T-helper 22 cell (primary cell): ENCODE data around the gene EDC3.
"Not testable (repeated sequence)": the region's sequence is repeated elsewhere in the genome, so short reads cannot be mapped to it uniquely, and the experiment has no call there.

Experiments used
- DNase-seq: peaks from one replicate; pipeline ENCODE4 v3.0.0-alpha.2; 2020; ENCODE audit warnings: low read depth

The EDC3 gene, protein sequence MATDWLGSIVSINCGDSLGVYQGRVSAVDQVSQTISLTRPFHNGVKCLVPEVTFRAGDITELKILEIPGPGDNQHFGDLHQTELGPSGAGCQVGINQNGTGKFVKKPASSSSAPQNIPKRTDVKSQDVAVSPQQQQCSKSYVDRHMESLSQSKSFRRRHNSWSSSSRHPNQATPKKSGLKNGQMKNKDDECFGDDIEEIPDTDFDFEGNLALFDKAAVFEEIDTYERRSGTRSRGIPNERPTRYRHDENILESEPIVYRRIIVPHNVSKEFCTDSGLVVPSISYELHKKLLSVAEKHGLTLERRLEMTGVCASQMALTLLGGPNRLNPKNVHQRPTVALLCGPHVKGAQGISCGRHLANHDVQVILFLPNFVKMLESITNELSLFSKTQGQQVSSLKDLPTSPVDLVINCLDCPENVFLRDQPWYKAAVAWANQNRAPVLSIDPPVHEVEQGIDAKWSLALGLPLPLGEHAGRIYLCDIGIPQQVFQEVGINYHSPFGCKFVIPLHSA

DNA sequence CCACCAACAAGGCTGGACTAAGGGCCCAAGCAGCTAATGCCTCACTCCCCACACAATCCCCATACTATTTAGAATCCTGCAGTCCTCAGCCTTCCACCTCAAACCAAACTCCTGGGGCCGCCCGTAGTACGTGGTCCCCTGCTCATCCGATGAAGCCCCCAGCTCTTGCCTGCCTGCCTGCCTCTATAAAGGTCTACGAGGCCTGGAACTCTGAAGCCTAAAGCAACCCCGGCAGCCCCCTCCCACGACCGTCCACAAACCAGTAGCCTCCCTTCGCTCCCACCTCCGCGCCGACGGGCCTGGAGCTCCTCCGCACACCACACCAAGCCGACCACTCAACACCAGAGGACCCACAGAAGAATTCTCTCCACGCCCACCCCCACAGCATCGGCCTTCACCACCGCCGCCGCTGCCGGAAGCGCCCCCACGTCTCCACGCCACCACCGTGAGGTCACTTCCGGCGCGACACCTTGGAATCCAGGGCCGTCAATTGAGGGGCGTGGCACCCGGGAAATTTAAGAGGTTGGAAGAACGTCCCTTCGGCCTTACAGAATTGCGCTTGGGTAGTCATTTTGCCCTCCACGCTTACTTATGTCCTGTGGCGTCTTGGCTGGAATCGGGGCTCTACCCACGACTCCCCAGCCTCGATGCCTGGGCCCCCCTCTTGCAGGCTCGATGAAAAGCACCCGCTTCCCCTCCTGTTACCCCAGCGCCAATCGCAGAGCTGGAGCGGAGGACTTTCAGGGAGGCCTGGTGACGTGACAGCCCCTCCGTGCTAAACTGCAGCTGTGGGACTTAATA is at the start of gene EDC3:
Gene EDC3, minus strand, starts transcription at position 428 of the 801 bp plus-strand sequence. CDS start 20,900 bp downstream, outside the sequence.
- DNase-seq = peak; percentile 74

DNA sequence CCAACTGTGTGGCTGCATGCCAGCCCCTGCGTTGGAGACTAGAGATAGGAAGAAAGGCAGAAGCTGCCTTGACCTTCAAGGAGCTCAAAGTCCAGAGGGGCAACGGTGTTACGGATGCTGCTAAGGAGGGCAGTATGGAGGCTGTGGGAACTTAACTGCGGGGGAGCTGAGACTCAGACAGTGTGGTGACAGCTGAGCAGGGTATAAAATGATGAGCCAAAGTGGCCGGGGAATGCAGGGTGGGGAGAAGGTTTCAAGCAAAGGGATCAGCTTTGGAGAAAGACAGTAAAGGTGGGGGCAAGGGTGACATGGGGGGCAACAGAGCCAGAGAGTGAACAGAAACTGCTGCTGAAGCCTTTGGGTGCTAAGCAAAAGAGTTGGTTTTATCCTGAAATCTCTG is 46.6 kb upstream of the EDC3 start:
- DNase-seq = no peak

DNA sequence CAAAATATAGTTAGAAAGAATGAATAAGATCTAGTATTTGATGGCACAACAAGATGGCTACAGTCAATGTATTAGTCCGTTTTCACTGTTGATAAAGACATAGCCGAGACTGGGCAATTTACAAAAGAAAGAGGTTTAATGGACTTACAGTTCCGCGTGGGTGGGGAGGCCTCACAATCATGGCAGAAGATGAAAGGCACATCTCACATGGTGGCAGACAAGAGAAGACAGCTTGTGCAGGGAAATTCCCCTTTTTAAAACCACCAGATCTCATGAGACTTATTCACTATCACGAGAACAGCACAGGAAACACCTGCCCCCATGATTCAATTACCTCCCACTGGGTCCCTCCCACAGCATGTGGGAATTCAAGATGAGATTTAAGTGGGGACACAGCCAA is 42.4 kb upstream of the EDC3 start:
- DNase-seq = not testable (repeated sequence)

DNA sequence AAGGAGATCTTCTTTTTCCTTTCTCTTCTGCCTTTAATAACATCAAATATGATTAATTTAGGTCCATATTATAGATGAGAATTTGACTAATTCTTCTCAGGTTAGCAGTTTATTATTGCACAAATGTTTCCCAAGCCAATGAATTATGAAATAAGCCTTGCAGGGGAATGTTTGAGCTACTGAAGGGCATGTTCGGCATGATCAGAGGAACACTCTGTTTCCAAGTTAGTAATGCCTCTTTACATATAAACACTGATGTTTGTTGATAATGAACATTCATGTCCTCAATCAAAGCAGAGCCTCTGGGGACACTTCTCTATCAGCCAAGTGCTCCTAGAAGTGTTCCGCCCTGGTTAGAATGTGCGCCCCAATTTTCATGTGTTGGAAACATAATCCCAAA is 39.5 kb upstream of the EDC3 start:
- no peak for DNase-seq

DNA sequence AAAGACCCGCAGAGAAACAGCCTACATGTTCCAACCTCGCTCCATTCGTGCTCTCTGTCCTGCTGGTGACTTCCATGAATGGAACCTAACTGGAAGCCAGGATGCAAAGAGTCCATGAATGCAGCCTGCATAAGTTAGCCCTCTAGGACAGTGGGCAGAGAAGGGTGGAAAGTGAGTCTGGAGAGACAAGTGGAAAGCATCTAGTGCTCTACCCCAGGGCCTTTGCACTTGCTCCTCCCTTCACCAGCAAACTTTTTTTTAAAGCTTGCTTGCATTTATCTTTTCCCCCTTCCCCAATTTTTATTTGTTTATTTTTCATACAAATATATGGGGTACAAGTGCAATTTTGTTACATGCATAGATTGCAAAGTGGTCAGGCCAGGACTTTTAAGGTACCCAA is 37.4 kb upstream of the EDC3 start:
- DNase-seq = no peak

DNA sequence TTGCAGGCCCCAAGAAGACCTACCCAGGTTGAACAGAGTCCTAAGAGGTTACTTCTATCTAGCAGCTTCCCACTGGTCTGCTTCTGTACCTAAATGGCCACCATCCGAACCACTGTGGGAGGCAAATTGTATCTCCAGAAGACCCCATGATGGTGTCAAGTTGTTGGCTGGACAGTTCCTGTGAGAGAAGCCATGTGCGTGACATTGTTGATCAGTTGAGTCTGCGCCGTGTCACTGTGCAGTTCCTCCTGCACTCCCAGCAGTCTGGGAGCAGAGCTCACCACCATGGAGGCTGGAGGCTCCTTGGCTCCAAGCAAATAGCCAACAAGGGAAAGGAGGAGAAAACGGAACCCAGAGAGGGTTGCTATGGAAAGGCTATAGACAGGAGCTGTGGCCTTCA is 37.0 kb upstream of the EDC3 start:
- no peak for DNase-seq

DNA sequence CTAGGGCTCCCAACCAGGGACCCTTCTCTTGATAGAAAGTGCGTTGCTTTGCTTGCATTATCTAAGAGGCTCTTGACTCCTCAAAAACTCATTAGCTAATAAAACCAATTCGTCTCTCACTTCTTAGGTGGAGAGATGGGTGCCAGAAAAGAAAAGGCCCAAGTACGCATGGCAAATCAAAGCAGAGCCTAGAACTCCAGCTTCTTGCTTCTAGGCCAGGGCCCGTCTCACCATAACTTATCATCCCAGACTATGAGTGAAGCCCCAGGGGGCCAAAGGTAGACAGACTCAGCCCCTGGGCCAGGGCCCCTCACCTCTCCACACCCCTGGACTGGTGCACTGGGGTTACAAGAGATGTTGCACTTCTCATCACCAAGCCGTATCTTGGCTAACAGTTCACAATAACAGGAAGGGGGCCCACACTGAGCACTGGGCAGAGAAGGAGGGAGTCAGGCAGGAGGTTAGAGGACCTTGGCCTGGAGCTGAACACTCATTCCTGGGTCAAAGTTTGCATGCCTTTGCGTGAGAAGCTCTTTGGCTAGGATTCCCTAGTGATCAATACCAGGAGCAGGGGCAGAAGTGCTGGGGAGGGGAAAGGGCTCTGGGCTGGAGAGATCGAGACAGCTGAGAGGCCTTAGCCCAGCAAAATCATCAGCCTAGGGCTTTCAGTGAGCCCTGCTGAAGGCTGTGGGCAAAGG is 34.9 kb upstream of the EDC3 start:
- DNase-seq = no peak

DNA sequence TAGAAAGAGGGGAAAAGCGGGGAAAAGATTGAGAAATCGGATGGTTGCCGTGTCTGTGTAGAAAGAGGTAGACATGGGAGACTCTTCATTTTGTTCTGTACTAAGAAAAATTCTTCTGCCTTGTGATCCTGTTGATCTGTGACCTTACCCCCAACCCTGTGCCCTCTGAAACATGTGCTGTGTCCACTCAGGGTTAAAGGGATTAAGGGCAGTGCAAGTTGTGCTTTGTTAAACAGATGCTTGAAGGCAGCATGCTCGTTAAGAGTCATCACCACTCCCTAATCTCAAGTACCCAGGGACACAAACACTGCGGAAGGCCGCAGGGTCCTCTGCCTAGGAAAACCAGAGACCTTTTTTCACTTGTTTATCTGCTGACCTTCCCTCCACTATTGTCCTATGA is 33.5 kb upstream of the EDC3 start:
- DNase-seq = not testable (repeated sequence)

DNA sequence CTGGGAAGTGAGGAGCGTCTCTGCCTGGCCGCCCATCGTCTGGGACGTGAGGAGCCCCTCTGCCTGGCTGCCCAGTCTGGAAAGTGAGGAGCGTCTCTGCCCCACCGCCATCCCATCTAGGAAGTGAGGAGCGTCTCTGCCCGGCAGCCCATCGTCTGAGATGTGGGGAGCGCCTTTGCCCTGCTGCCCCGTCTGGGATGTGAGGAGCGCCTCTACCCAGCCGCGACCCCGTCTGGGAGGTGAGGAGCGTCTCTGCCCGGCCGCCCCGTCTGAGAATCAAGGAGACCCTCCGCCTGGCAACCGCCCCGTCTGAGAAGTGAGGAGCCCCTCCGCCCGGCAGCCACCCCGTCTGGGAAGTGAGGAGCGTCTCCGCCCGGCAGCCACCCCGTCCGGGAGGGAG is 32.9 kb upstream of the EDC3 start:
- not testable (repeated sequence) for DNase-seq

DNA sequence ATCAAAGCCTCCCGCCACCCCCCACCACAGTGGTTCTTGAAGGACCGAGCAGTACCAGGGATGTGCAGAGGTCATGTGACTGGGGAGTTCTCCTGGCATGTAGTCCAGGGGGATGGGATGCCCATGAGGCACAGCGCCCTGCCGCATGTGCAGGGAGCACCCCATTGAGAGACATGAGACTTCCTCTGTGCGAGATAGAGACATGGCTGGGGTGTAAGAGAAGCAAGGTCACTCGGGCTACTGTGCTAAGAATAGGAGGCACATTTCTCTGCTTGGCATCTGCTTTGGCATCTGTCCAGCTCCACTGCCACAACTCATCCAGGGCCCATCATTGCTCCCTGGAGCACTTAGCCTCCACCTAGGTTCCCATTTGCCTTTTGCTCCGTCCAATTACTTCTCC is 31.9 kb upstream of the EDC3 start:
- no peak for DNase-seq

DNA sequence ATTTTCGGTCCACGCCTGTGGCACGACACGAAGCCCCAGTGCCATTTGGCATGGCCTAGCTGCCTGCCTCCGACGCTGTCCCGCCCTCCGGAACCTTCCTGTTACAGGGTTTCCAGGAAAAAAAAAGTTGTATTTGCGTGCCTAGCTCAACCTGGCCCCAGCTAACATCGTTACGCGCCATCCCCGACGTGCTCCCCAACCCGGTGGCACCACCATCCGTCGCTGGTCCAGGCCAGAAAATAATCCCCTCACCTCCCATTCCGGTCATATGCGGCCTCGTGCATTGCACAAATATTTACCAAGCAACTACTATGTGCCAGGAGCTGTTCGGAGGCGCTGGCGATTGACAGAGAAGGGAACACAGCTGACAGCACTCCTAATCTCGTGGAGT is 30.9 kb upstream of the EDC3 start:
- DNase-seq = no peak

DNA sequence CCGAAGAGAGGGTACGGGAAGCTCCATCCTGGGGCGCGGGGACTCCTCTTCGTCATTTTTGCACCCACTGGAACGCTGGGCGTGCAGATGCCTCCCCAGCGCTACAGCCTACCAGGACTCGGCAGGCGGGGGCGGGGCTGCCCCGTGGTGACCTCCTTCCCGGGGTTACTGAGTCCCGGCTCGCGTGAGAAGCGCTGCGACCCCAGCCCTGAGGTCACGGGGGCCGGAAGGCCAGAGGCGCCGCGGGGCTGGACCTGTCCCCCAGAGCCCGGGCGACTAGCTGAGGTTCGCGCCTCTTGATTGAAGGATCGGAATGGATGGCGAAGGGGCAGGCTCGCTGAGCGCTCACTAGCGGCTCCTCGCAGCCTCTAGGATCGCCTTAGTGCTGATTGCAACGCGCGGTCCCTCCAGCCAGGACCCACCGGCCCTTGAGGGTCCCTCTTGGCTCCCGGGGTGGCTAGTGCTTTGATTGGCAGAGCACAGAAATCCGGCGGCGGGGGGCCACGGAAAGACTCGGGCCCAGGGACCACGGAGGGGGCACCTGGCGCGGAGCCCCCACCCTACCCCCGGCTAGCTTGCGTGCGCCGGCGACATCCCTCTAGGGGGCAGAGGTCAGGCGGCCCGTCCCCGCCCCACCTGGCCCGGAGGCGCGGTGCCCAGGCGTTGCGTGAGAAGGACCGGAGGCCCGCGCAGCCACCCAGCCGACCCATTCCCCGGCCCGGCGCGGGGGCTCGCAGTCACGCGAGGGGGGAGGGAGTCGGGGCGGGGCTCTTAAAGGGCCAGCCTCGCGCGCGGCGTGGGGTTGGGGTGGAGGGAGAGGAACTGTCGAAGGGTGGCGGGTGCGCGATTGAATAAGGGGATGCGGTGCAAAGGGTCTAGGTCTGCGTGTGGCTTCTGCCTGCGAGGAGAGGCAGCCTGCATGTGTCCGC is 30.3 kb upstream of the EDC3 start:
- DNase-seq = peak; percentile 20

DNA sequence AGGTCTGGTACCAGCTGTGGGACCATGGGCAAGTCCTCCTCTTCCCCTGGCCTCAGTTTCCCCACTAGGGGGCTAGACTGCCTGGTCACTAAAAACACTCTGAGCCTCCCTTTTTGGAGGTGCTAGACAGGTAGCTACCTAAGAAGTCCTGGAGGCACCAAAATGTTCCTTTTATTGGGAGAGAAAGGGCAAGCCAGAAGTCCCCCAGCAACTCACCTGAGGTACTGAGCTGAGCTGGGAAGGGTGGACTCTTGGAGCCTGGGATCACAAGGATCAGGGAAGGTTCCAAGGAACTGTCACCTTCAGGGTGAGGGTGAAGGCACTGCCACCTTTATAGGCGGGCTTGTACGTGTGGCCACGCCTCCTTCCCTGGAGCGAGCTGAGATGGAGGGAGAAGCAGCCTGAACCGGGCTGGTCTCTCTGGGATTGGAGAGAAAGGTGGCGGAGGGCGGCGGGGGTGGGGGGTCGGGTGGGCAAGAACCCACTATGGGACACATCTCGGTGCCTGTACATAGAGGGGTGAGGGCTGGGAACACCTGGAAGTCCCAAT is 29.5 kb upstream of the EDC3 start, which contains the start of gene CYP1A1:
Gene CYP1A1, minus strand, starts transcription at position 304 of the 550 bp plus-strand sequence. CDS start 2,431 bp downstream, outside the sequence.
- DNase-seq = no peak

DNA sequence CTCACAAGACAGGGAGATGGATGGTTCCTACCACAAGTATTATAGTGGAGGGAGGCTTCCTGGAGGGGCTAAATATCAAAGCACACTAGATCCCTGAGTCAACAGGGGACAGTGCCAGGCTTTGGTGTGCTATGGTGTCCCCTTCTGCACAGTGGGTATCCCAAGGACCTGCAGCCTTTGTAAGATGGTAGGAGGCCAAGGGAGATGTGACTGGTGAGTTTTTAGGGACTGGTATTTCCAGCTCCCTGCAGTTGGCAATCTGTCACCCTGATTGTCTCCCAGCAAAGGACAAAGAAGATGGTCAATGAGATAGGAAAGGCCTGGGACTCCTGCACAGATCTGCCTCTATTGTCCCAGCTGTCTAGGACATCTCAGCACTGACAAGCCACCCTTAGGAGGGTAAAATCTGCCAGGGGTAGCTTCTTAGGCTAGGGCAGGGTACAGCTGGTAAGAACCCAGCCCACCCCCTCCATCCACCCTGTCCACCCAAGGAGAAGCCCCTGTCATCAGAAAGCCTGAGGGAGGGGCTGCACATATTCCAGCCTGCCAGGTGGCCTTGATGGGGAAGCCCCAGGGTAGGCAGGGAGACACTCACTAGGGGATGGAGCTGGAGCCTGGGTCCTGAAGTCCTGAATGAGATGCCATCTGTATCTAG is 28.9 kb upstream of the EDC3 start:
- DNase-seq = no peak

DNA sequence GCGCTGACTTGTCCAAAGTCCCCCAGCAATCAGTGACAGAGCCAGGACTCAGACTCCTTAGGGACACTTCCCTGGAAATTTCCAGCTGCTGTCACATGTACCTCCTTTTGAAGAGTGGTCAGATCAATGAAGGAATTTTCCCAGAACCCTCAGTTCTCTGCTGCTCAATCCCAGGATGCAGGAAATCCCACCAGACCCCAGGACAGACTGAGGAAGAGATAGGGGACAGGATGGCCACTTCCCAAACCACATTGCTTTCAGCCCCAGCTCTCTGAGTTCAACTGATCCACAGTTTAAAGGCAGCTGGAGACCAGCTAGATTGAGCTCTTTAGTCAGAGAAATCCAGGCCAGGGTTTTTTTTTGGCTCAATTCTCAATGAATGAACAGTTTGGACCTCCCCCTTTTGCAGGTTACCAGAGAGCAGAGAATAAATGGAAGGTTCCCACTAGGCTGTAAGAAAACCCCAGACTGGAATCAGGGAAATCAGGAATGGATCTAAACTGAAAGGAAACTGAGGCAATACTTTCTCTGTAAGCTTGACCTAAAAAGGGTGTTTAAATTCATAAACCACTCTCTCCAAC is 28.0 kb upstream of the EDC3 start:
- no peak for DNase-seq

DNA sequence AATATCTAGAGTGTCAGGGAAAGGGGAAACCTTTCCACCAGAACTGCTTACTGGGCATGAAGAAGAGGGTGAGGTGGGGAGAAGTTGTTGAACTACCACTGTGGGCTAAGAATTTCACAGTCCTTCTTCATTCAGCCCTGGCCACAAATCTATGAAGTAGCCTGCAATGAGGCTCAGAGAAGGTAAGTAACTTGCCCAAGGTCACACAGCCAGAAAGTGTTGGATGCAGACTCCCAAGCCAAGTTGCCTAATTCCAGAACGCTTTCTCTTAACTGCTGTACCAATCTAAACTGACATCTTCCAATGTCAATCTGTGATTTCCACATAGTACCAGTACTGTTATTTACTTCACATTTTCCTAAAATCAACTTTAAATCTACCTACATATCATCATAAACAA is 27.4 kb upstream of the EDC3 start:
- no peak for DNase-seq

DNA sequence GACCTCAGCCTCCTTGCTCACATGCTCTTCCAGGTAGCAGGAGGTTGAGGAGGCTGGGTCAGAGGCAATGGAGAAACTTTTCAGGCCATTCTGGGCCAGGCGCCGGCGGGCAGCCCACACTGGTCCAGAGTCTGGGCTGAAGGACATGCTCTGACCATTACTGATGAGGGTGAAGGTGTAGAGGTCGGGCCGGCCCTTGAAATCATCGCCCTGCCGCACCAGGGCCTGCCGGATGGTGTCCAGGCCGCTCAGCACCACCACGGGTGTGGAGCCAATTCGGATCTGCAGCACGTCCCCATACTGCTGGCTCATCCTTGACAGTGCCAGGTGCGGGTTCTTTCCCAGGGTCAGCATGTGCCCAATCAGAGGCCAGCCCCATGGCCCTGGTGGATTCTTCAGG is 26.8 kb upstream of the EDC3 start:
- DNase-seq = no peak

DNA sequence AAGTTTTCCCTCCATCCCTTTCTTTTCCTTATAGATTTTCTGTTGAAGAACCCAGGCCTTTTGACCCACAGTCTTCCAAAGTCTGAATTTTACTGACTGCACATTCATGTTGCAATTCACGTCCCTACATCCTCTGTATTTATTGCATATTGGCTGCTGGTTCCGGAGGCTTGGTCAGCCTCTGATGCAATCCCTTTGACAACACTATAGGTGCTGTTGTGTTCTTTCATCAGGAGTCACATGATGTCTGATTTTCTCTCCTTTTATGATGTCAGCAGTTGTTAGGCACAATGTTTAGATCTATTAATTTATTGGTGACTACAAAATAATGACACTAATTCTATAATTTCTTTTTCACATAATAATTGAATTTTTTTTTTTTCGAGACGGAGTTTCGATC is 20.8 kb upstream of the EDC3 start:
- DNase-seq = no peak

DNA sequence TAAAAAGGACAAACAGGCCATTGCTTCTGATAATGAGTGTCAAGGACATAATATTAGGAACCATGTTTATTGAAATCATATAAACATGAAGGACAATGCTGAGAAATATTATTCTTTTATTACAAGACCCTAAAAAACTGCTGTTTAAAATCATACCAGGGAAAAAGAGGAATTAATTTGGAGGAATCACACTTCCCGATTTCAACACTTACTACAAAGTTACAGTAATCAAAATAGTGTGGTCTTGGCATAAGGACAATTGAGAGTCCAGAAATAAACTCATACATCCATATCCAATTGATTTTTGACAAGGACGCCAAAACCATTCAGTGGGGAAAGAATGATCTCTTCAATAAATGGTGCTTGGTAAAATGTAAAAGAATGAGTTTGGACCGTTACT is 16.5 kb upstream of the EDC3 start:
- no peak for DNase-seq
